Measurements from ENCODE around the gene HHAT. TPM values are rescaled to one million over a fixed set of nuclear protein-coding genes. Genes with fewer than 3 reads are reported as not detected.

HHAT gene
- total RNA-seq, 2 donors from 2014 or later = 1.6 to 2.0 TPM

DNA sequence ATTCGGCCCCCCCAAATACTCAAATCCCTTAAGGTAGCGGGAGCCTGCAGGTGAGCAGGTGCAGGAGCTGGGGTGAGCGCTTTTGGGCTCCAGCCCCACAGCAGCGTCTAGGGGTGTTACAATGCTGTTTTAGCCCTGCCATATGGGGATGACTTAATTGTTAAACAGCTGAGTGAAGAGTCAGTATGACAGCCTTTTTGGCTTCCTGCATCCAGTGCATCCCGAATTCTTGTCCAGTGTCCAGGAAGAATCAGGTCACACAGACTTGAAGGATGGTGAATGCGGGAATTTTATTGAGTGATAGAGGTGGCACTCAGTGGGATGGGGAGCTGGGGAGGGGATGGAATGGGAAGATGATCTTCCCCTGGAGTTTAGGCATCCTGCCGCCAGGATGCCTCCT is 30.4 kb upstream of the HHAT start:
- TF ChIP-seq, protein P1, sequence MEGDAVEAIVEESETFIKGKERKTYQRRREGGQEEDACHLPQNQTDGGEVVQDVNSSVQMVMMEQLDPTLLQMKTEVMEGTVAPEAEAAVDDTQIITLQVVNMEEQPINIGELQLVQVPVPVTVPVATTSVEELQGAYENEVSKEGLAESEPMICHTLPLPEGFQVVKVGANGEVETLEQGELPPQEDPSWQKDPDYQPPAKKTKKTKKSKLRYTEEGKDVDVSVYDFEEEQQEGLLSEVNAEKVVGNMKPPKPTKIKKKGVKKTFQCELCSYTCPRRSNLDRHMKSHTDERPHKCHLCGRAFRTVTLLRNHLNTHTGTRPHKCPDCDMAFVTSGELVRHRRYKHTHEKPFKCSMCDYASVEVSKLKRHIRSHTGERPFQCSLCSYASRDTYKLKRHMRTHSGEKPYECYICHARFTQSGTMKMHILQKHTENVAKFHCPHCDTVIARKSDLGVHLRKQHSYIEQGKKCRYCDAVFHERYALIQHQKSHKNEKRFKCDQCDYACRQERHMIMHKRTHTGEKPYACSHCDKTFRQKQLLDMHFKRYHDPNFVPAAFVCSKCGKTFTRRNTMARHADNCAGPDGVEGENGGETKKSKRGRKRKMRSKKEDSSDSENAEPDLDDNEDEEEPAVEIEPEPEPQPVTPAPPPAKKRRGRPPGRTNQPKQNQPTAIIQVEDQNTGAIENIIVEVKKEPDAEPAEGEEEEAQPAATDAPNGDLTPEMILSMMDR (IDR thresholded peaks at IDR 0.05) = no peak
- no peak overlapping the region for H3K27ac ChIP-seq

DNA sequence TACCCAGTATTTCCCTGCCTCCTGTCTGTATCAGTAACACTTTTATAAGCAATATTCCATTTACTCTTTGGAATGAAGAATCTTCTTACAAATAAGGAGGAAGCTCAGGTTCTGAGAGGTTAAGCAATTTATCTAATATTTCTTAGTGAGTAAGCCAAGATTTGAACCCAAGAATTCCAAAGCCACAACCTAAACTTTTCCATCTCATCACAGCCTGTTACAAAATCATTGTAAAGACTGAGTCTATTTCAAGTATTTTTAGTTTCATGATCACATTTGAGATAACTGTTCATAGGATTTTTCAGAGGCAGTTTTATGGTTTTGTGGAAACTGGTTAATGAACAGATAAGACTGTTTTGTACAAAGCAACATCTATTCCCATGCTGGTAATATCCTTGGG is 29.8 kb upstream of the HHAT start:
- H3K27me3 ChIP-seq = no peaks in the 10 kb centered on the region
- peaks cover 0 to 40% of the 10 kb centered on the region in 2 donors for H3K4me1 ChIP-seq
- no peaks in the 10 kb centered on the region for H3K36me3 ChIP-seq
- TF ChIP-seq, protein P1 (IDR thresholded peaks at IDR 0.05) = no peak
- H3K27ac ChIP-seq = no peak overlapping the region
- no peak for DNase-seq (ENCODE audit: low spot score)
- H3K4me3 ChIP-seq = no peak overlapping the region
- no peaks in the 10 kb centered on the region for H3K9me3 ChIP-seq

More for the DNA sequence above, 30.4 kb upstream of the HHAT start:
- H3K27me3 ChIP-seq = no peaks in the 10 kb centered on the region
- H3K36me3 ChIP-seq = no peaks in the 10 kb centered on the region
- no peaks in the 10 kb centered on the region for H3K9me3 ChIP-seq
- DNase-seq (ENCODE audit: low spot score) = no peak
- no peak overlapping the region for H3K4me3 ChIP-seq
- peaks cover 0 to 45% of the 10 kb centered on the region in 2 donors for H3K4me1 ChIP-seq

GRCh38 chr1:210299501-210299900 is 29.2 kb upstream of the HHAT start:
- DNase-seq (ENCODE audit: low spot score) = no peak
- H3K27ac ChIP-seq = no peak overlapping the region
- peaks cover 0 to 34% of the 10 kb centered on the region in 2 donors for H3K4me1 ChIP-seq
- H3K9me3 ChIP-seq = no peaks in the 10 kb centered on the region
- TF ChIP-seq, protein P1 (IDR thresholded peaks at IDR 0.05) = no peak
- H3K36me3 ChIP-seq = no peaks in the 10 kb centered on the region
- H3K27me3 ChIP-seq = no peaks in the 10 kb centered on the region
- no peak overlapping the region for H3K4me3 ChIP-seq

DNA sequence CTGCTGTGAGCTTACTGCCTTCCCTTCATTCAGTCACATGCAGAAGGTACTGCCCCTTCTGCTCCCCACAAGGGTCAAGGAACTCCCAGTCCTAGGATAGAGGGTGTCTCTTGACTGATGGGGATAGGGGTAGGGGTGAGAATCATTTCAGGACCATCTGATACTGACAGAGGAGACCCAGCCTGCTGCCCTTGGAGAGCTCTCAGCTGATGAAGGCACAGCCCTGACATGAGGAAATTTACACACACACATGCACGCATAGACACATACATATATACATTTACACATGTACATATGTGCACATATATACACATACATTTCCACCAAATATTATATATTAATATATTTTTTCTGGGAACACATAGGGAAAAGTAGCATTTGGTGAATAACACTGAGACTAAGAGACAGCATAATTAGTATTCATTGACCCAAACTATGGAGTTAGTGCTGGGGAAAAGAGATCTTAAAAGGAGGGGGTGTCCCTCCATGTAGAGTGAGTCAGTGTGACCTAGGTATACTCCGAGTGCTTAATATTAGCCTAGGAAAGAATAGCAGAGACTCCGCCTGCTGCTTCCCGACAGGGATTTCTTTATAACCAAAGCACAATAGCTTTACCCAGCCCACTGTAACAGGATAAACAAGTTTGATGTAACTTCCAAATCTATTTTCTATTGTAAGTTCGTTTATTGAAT is 27.6 kb upstream of the HHAT start:
- Histone ChIP-seq H3K9me3 (no peaks in the 10 kb centered on the region), H3K4me1 (peaks cover 0 to 22% of the 10 kb centered on the region in 2 donors), H3K27ac (no peak overlapping the region), H3K4me3 (no peak overlapping the region), H3K27me3 (no peaks in the 10 kb centered on the region), H3K36me3 (no peaks in the 10 kb centered on the region)
- TF ChIP-seq, protein P1 (IDR thresholded peaks at IDR 0.05) = no peak
- DNase-seq (ENCODE audit: low spot score) = no peak

DNA sequence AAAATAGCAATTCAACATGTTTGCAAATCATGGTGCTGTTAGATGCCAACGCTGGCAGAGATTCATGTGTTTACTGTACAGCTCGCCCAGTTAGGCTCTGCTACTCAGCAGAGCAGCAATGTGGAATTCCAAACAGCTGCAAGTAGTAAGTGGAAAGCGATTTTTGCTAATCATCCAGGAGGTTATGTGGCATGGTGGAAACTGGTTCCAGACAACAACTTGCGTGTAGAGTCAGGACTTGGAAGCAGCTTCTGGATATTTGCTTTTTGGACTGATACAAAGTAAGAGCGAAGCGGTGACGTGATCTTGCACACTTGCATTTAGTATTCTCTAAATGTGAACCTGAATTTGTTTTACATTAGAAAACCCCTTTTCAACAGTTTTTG is 27.1 kb upstream of the HHAT start:
- DNase-seq (ENCODE audit: low spot score) = no peak
- Histone ChIP-seq H3K9me3 (no peaks in the 10 kb centered on the region), H3K4me3 (no peak overlapping the region), H3K27ac (no peak overlapping the region), H3K4me1 (peaks cover 0 to 22% of the 10 kb centered on the region in 2 donors), H3K27me3 (no peaks in the 10 kb centered on the region), H3K36me3 (no peaks in the 10 kb centered on the region)
- TF ChIP-seq, protein P1 (IDR thresholded peaks at IDR 0.05) = no peak

DNA sequence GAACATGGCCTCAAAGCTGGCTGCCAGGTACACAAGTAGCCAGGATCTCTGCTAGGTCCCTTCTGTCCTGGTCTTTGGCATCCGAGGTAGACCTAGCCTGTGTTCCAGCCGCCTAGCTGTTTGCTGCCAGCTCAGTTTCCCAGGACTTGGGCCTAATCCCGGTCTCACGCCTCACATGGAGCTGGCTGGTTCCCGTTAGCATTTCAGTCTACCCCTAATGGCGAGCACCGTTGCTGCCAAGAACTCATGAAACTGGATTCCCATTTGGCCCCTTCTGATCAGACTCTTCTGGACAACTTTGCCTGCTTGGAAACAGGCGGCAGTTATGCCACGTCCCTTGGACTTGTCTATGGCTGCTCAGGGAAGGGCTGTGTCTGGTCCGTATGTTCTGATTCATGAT is 26.2 kb upstream of the HHAT start:
- TF ChIP-seq, protein P1 (IDR thresholded peaks at IDR 0.05) = no peak
- Histone ChIP-seq H3K27ac (peak overlapping the region in 1 of 2 donors; percentile 38), H3K27me3 (no peaks in the 10 kb centered on the region), H3K36me3 (no peaks in the 10 kb centered on the region), H3K4me3 (no peak overlapping the region), H3K4me1 (peaks cover 0 to 22% of the 10 kb centered on the region in 2 donors), H3K9me3 (no peaks in the 10 kb centered on the region)
- DNase-seq (ENCODE audit: low spot score) = peak; percentile 72

Data from right atrium auricular region (tissue), 2 donors.